NCI-H2196 (cell line): ENCODE measurements around the gene KIF24.
A peak's percentile ranks its signal among the peaks of the same experiment; 100 is the strongest.
"Not testable (repeated sequence)": the region's sequence is repeated elsewhere in the genome, so short reads cannot be mapped to it uniquely, and the experiment has no call there.

Experiments used
- DNase-seq: peaks from one replicate; lab custom pipeline; 2025; ENCODE audit not compliant: unreplicated experiment; lab: John Stamatoyannopoulos, UW

KIF24 gene

DNA sequence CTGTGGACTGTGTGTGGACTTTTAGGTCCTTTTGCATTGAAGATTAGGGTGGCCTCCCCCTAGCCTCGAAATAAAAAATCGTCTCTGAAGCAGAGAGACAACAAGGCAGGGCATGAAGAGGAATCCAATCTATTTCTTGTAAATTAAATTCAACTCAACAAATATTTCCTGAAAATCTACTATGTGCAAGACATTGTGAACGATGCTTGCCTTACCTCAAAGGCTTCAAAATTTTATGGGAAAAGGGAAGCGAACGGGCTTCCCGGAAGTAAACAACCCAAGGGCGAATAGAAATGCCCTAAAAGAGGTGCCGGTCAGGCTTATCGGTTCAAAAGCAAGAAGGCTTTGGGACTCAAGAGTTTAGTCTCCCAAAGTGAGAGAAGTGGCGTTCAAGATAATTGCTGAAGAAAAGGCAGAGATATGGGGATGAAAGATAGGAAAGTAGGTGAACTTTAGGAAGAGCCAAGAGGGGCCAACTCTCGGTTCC is 525 bp downstream of the KIF24 start:
- DNase-seq, result peak; percentile 63

DNA sequence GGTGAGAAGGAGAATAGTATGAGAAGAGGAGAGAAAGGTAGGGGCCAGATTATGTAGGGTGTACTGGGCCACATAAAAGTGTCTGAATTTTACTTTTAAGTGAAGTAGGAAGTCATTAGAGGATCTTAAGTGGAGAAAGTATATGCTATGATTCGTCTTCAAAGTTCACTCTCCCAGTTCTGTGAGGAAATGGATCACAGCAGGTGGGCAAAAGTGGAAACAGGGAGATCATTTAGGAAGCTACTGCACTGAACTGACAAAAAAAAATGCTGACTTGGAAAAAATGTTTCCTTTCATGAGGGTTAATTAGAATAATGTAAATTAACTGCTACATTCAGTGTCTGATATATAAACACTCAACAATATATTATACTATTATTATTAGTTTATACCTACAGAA is 2.4 kb downstream of the KIF24 start:
- no peak for DNase-seq

- no peak for DNase-seq
These were observed 6.0 kb downstream of the KIF24 start for GRCh38 chr9:34322899-34323591.

- DNase-seq, result no peak
These were observed 7.6 kb downstream of the KIF24 start for GRCh38 chr9:34321451-34321850.

GRCh38 chr9:34318163-34318790 is 10.8 kb downstream of the KIF24 start:
- no peak for DNase-seq

DNA sequence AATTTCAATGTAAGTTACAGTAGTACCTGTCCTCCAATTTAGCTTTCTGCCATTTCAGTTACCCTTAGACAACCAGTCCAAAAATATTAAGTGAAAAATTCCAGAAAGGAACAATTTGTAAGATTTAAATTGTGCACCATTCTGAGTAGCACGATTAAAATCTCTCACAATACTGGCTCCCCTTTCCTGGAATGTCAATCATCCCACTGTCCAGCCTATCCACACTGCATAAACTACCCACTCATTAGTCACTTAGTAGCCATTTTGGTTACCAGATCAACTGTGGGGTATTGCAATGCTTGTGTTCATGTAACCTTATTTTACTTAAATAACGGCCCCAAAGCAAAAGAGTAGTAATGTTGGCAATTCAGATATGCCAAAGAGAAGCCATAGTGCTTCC is 11.6 kb downstream of the KIF24 start:
- no peak for DNase-seq

DNA sequence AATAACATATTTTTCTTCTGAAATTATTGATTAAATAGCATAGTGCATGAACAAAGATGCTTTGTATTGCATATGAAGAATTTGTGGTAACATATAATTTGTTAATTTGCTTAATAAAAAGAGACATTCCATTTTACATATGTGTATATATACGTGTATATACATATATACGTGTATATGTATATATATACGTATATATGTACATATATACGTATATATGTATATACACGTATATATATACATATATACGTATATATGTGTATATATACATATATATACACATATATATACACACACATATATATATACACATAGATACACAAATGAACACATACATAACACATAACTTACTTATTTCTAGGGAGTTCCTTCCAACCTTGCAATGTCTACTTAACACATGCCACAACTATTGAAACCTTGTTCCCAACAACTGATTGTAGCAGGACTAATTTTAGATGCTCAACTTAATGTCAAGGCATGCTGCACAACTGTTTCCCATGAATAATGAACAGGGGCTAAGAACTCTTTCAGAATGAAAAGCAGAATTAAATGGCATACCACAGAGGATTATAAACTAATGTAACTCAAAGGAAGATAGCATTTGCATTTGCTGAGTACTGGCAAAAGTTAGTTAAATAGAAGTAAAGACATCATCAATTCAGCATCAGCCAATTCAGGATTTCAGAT is 17.4 kb downstream of the KIF24 start:
- DNase-seq, result no peak

DNA sequence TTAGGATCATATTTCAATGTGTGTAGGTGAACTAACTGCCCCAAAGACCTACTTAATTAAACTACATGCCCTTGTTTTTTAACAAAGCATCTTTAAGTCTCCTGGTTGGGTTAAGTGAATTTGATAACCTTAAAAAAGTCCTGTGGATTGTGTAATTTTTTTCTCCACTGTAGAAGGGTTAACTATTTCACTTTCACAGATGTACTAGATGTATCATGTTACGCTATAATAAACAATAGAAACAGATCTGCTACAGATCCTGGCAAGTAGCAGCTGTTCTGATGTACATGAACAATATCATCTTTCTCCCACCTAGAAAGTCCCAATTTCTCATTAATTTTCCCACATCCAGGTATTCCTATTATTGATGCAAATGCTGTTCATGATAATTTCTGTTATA is 18.9 kb downstream of the KIF24 start:
- no peak for DNase-seq

GRCh38 chr9:34308316-34308715 is 20.8 kb downstream of the KIF24 start:
- DNase-seq, result not testable (repeated sequence)

- DNase-seq, result not testable (repeated sequence)
These were observed 28.0 kb downstream of the KIF24 start for GRCh38 chr9:34301064-34301463.

DNA sequence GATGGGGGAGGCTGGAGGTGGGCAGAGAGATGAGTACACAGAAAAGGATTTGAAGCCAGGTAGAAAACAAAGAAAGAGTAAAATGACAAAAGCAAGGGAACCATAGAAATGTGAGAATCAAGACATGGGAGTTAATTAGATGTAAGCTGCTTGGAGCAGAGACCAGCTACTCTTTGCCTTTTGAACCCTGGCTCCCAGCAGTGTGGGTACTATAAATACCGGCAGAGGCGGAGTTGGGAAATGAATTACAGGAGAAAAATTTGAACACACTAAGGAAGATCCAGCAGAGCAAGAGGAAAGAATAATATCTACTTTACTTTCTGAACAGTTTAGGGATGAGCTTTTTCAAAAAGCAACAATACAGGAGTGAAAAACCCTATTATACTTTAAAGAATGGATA is 36.5 kb downstream of the KIF24 start:
- no peak for DNase-seq

DNA sequence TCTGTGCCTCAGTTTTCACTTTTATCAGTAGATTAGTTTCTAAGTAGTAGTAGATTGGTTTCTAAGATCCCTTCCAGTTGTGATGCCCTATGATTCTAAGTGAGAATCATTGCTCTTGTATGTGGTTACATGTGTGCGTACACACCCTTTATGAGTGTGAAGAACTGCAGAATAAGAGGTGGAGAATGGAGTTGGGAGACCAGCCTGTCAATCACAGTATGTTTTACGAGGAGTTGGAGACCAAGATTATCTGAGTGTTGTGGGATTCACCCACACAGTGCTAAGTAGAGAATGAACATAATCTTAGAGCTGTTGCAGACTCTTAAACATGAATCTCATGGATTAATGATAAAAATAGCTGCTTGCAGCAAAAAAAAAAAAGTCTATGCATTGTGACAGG is 37.6 kb downstream of the KIF24 start:
- no peak for DNase-seq

DNA sequence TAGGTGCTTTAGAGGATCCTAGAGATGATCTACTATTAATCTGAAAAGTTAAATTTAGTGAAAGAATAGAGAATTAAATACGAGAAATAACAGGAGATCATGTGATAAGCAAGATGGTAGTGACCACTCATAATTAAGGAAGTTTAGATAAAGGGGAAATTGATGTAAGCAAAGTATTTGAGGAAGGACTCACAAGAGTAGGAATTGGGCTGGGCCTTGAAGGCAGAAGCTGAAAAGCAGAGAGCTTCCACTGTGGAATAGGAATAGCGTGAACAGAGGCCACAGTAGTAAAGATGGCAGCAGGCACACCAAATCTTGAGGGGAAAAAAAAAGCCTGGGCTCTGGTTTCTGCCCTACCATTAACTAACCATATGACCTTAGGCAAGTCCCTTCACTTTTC is 38.0 kb downstream of the KIF24 start:
- no peak for DNase-seq

GRCh38 chr9:34289159-34289558 is 39.9 kb downstream of the KIF24 start:
- DNase-seq, result no peak

GRCh38 chr9:34282096-34282495 is 47.0 kb downstream of the KIF24 start:
- no peak for DNase-seq

DNA sequence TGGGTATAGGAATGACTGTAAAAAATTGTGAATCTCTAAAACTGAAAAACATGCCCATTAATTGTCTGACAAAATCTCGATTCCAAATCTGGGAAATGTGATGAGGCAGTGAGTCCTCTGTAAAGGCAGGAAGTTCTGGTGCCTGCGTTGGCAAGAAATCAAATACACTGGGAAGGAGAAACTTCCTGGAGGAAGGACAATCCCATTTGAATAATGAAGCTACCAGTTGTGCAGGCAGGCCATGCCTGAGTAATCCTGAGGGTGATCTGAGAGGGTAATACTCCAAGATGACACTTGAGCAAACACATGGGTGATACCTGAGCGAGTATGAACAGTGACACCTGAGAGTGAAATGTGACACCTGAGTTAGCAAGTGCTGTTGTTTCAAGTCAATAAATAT is 49.7 kb downstream of the KIF24 start:
- DNase-seq, result peak; percentile 8
